Liver (tissue), 3 donors: Measurements from ENCODE around the gene DUSP3.

Source experiments
- GABPA ChIP-seq, 2 donors: IDR thresholded peaks in 1 of 2; conservative IDR thresholded peaks in 1 of 2; 2 replicates each; pipeline ENCODE4 v1.6.1; 2016; ENCODE audit warnings: antibody characterized with exemption in 2 of 2, mild to moderate bottlenecking in 1 of 2, moderate library complexity in 1 of 2
- JUND ChIP-seq, 2 donors: IDR thresholded peaks; 2 replicates each; pipeline ENCODE4 v1.6.1; 2016; ENCODE audit warnings: antibody characterized with exemption in 2 of 2
- RAD21 ChIP-seq, 2 donors: IDR thresholded peaks; 2 replicates each; pipeline ENCODE4 v1.6.1; 2016; ENCODE audit warnings: antibody characterized with exemption in 2 of 2, mild to moderate bottlenecking in 2 of 2
- TAF1 ChIP-seq: conservative IDR thresholded peaks from 2 replicates; pipeline ENCODE4 v1.6.1; 2016; ENCODE audit warnings: antibody characterized with exemption, mild to moderate bottlenecking
- YY1 ChIP-seq: IDR thresholded peaks from 2 replicates; pipeline ENCODE4 v1.6.1; 2016; ENCODE audit warnings: antibody characterized with exemption, mild to moderate bottlenecking
- TF ChIP-seq, protein P1 (sequence below): fragments of 150-350 bp; IDR thresholded peaks from 2 replicates; pipeline ENCODE4 v1.5.1; 2017; ENCODE audit warnings: improper control_type of control experiment, low read depth, low read length; ENCODE audit not compliant: missing input control
- TF ChIP-seq, protein P2 (sequence below): IDR thresholded peaks from 2 replicates; pipeline ENCODE4 v1.6.1; 2016; ENCODE audit warnings: antibody characterized with exemption, mild to moderate bottlenecking
- TF ChIP-seq, protein P3 (sequence below): IDR thresholded peaks from 2 replicates; pipeline ENCODE4 v1.6.1; 2016; ENCODE audit warnings: antibody characterized with exemption
- donor health status: healthy.
- donor health status: healthy.

- TF ChIP-seq, protein P1, sequence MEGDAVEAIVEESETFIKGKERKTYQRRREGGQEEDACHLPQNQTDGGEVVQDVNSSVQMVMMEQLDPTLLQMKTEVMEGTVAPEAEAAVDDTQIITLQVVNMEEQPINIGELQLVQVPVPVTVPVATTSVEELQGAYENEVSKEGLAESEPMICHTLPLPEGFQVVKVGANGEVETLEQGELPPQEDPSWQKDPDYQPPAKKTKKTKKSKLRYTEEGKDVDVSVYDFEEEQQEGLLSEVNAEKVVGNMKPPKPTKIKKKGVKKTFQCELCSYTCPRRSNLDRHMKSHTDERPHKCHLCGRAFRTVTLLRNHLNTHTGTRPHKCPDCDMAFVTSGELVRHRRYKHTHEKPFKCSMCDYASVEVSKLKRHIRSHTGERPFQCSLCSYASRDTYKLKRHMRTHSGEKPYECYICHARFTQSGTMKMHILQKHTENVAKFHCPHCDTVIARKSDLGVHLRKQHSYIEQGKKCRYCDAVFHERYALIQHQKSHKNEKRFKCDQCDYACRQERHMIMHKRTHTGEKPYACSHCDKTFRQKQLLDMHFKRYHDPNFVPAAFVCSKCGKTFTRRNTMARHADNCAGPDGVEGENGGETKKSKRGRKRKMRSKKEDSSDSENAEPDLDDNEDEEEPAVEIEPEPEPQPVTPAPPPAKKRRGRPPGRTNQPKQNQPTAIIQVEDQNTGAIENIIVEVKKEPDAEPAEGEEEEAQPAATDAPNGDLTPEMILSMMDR: no peak
- no peak for TF ChIP-seq YY1
- no peak for TF ChIP-seq RAD21 (IDR thresholded peaks at IDR 0.05)
- TF ChIP-seq, protein P2, sequence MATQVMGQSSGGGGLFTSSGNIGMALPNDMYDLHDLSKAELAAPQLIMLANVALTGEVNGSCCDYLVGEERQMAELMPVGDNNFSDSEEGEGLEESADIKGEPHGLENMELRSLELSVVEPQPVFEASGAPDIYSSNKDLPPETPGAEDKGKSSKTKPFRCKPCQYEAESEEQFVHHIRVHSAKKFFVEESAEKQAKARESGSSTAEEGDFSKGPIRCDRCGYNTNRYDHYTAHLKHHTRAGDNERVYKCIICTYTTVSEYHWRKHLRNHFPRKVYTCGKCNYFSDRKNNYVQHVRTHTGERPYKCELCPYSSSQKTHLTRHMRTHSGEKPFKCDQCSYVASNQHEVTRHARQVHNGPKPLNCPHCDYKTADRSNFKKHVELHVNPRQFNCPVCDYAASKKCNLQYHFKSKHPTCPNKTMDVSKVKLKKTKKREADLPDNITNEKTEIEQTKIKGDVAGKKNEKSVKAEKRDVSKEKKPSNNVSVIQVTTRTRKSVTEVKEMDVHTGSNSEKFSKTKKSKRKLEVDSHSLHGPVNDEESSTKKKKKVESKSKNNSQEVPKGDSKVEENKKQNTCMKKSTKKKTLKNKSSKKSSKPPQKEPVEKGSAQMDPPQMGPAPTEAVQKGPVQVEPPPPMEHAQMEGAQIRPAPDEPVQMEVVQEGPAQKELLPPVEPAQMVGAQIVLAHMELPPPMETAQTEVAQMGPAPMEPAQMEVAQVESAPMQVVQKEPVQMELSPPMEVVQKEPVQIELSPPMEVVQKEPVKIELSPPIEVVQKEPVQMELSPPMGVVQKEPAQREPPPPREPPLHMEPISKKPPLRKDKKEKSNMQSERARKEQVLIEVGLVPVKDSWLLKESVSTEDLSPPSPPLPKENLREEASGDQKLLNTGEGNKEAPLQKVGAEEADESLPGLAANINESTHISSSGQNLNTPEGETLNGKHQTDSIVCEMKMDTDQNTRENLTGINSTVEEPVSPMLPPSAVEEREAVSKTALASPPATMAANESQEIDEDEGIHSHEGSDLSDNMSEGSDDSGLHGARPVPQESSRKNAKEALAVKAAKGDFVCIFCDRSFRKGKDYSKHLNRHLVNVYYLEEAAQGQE: no peak
- TF ChIP-seq GABPA (IDR thresholded peaks at IDR 0.05 in 1 of 2, conservative IDR thresholded peaks at IDR 0.05 in 1 of 2): no peak
- no peak for TF ChIP-seq TAF1
- TF ChIP-seq JUND (IDR thresholded peaks at IDR 0.05): no peak
- TF ChIP-seq, protein P3, sequence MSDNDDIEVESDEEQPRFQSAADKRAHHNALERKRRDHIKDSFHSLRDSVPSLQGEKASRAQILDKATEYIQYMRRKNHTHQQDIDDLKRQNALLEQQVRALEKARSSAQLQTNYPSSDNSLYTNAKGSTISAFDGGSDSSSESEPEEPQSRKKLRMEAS: no peak
These were observed 22.0 kb upstream of the DUSP3 start for GRCh38 chr17:43800736-43801135.
